K562 (cell line): ENCODE measurements around the gene HOXB3. TPM values are rescaled to one million over a fixed set of nuclear protein-coding genes. Genes with fewer than 3 reads are reported as not detected.

Experiments used
- ATAC-seq: fragments of 200-7000 bp; cut with Tn5 transposase; 3 replicates; pipeline ENCODE4 v1.9.1; 2020; ENCODE audit warnings: moderate library complexity
- BruUV-seq: library from RNA; stranded (reverse); fragments of 400-500 nt; replicated peaks from 2 replicates; lab custom pipeline; 2021; lab: Mats Ljungman, UMichigan
- CTCF ChIA-PET: fragments of 300-600 bp; formaldehyde crosslinking; extraction: SDS; loops from one replicate; lab custom pipeline; 2021; ENCODE audit warnings: low intra/inter-chr PET ratio; lab: Yijun Ruan, JAX
- POLR2A ChIA-PET: fragments of 300-600, 350-650 bp; sonication (Branson Sonifier 250); formaldehyde crosslinking; extraction: SDS; loops from one replicate; lab custom pipeline; 2021; ENCODE audit warnings: antibody characterized with exemption, inconsistent platforms; lab: Yijun Ruan, JAX
- DNase-seq, 4 experiments: peaks; one replicate each; pipeline versions ENCODE4 v3.0.0 to v3.0.0-alpha.2; 2011 to 2018; ENCODE audit warnings: low spot score in 3 of 4, mixed read lengths in 3 of 4; ENCODE audit errors: extremely low read depth in 1 of 4
- FAIRE-seq: peaks from 2 replicates; lab custom pipeline; 2011; peaks lifted over from hg19 to GRCh38; lab: Jason Lieb, UNC
- H2AFZ ChIP-seq: 2 replicates; pipeline ENCODE4 v1.6.0; 2011; ENCODE audit warnings: low read depth, low read length, control low read depth, inconsistent platforms
- H3K27ac ChIP-seq: fragments of 200-600 bp; 3 replicates; pipeline ENCODE4 v1.8.0; 2011; ENCODE audit warnings: low read depth, mild to moderate bottlenecking, control low read depth, inconsistent platforms, low read length, moderate library complexity, mixed read lengths; ENCODE audit errors: extremely low read depth
- H3K27me3 ChIP-seq, 2 experiments: fragments of 300-600 bp in 1 of 2; 2 replicates in 1 of 2; 3 replicates in 1 of 2; pipeline versions ENCODE4 v1.6.0 to v1.8.0; 2011; ENCODE audit warnings: inconsistent platforms in 2 of 2, low read length in 2 of 2, mild to moderate bottlenecking in 1 of 2, mixed read lengths in 1 of 2, moderate library complexity in 1 of 2; ENCODE audit not compliant: control insufficient read depth in 2 of 2, insufficient read depth in 2 of 2
- H3K36me3 ChIP-seq: fragments of 300-600 bp; 3 replicates; pipeline ENCODE4 v1.8.0; 2011; ENCODE audit warnings: mild to moderate bottlenecking, low read length, inconsistent platforms; ENCODE audit not compliant: control insufficient read depth, insufficient read depth
- H3K4me1 ChIP-seq, 2 experiments: fragments of 200-600 bp in 1 of 2; replicated peaks in 1 of 2; 2 replicates in 1 of 2; 3 replicates in 1 of 2; pipeline versions ENCODE4 v1.5.1 to v1.8.0; 2011; ENCODE audit warnings: inconsistent platforms in 2 of 2, low read length in 2 of 2, mild to moderate bottlenecking in 1 of 2, mixed read lengths in 1 of 2, moderate library complexity in 1 of 2; ENCODE audit not compliant: control insufficient read depth in 2 of 2, insufficient read depth in 2 of 2
- H3K4me2 ChIP-seq: 2 replicates; pipeline ENCODE4 v1.6.1; 2011; ENCODE audit warnings: low read length, control low read depth, inconsistent platforms, mixed read lengths; ENCODE audit not compliant: insufficient read depth
- H3K4me3 ChIP-seq: fragments of 200-600 bp; sonication (generic), shearing (Covaris generic); 2 replicates; pipeline ENCODE4 v1.5.1; 2016; ENCODE audit warnings: control low read depth, inconsistent platforms
- H3K79me2 ChIP-seq: fragments of 200-600 bp; 3 replicates; pipeline ENCODE4 v1.8.0; 2011; ENCODE audit warnings: low read length, inconsistent platforms; ENCODE audit not compliant: control insufficient read depth, insufficient read depth
- H3K9ac ChIP-seq, 2 experiments: 2 replicates each; pipeline versions ENCODE4 v1.6.0 to v1.6.1; 2011; ENCODE audit warnings: low read depth in 2 of 2, low read length in 2 of 2, control low read depth in 1 of 2, inconsistent platforms in 1 of 2, mild to moderate bottlenecking in 1 of 2, mixed read lengths in 1 of 2; ENCODE audit not compliant: insufficient read depth in 1 of 2
- H3K9me1 ChIP-seq: one replicate; pipeline ENCODE4 v1.6.0; 2011; ENCODE audit warnings: inconsistent platforms, mild to moderate bottlenecking, low read length, moderate library complexity; ENCODE audit not compliant: control insufficient read depth, insufficient read depth
- H3K9me3 ChIP-seq: replicated peaks from 2 replicates; pipeline ENCODE4 v1.5.1; 2011; ENCODE audit warnings: low read depth, low read length, inconsistent platforms; ENCODE audit not compliant: control insufficient read depth, insufficient read depth
- H4K20me1 ChIP-seq: replicated peaks from 2 replicates; pipeline ENCODE4 v1.6.1; 2011; ENCODE audit warnings: low read length, inconsistent platforms, mixed read lengths; ENCODE audit not compliant: control insufficient read depth, insufficient read depth
- CBX2 ChIP-seq: fragments of 200-600 bp; sonication (generic); IDR thresholded peaks from one replicate; pipeline ENCODE4 v1.6.1; 2012; ENCODE audit warnings: mild to moderate bottlenecking, low read length, inconsistent platforms; ENCODE audit not compliant: insufficient read depth, poor library complexity, severe bottlenecking
- CEBPG ChIP-seq, 3 experiments: fragments of 200-800 bp in 1 of 3; sonication (Bioruptor generic) in 1 of 3; sonication (generic) in 1 of 3; formaldehyde crosslinking in 1 of 3; IDR thresholded peaks in 2 of 3; conservative IDR thresholded peaks in 1 of 3; 2 replicates each; pipeline versions ENCODE4 v1.6.1 to v1.8.0; 2016 to 2022; ENCODE audit warnings: missing compliant biosample characterization in 2 of 3, missing genetic modification characterization in 2 of 3, mild to moderate bottlenecking in 1 of 3, missing genetic modification reagents in 1 of 3
- GATAD2B ChIP-seq: fragments of 450-650 bp; IDR thresholded peaks from 2 replicates; pipeline ENCODE4 v1.6.1; 2017; ENCODE audit warnings: mild to moderate bottlenecking, borderline replicate concordance
- HCFC1 ChIP-seq: IDR thresholded peaks from 2 replicates; pipeline ENCODE4 v1.6.1; 2012; ENCODE audit warnings: low read depth, low read length, improper control_type of control experiment
- MTA2 ChIP-seq: fragments of 450-650 bp; IDR thresholded peaks from 2 replicates; pipeline ENCODE4 v1.6.1; 2016; ENCODE audit warnings: low read depth
- RBM22 ChIP-seq: fragments of 200-400 bp; formaldehyde crosslinking; IDR thresholded peaks from 2 replicates; pipeline ENCODE4 v1.6.1; 2018; ENCODE audit warnings: low read length, low read depth; ENCODE audit not compliant: poor library complexity, severe bottlenecking
- ZNF143 ChIP-seq: sonication (generic); formaldehyde crosslinking; IDR thresholded peaks from 2 replicates; pipeline ENCODE4 v1.9.0; 2022; ENCODE audit warnings: mild to moderate bottlenecking, missing genetic modification reagents
- WGBS: fragments of 100-300 bp; shearing (Covaris generic); methylation state at CpG from one replicate; pipeline ENCODE4 v1.1.6; 2016; ENCODE audit warnings: low coverage, mixed read lengths; ENCODE audit not compliant: insufficient coverage; ENCODE audit errors: missing lambda C conversion rate; 5-methylcytosine and 5-hydroxymethylcytosine counted together
- in situ Hi-C: fragments of 300-500 bp; cut with MboI; formaldehyde crosslinking; loops from 4 replicates; pipeline ENCODE4 v1.15.0; 2018; ENCODE audit warnings: inconsistent platforms, mixed read lengths
- intact Hi-C: fragments of 100-400 bp; cut with micrococcal nuclease; formaldehyde crosslinking; loops from 2 replicates; pipeline ENCODE4 v1.14.2; 2022
- polyA plus RNA-seq, 8 experiments: library from polyadenylated mRNA; depleted of rRNA in 4 of 8; stranded (reverse) in 5 of 8; unstranded in 3 of 8; fragments of >200 nt; fragmentation: Nextera tagmentation in 2 of 8; fragmentation: Illumina TruSeq in 1 of 8; extraction: Ambion mirVana in 2 of 8; extraction: Trizol in 1 of 8; gene quantifications; 2 replicates each; pipeline versions ENCODE4 v1.2.1 to v1.2.3, GENCODE V29; 2011 to 2014; ENCODE audit warnings: inconsistent platforms in 1 of 8, missing spikeins in 1 of 8
- total RNA-seq, 7 experiments: library from RNA; depleted of rRNA in 6 of 7; stranded (reverse); fragments of >200 nt in 6 of 7; fragmentation: Illumina TruSeq in 2 of 7; extraction: Trizol in 2 of 7; gene quantifications; 2 replicates each; pipeline versions ENCODE4 v1.2.1 to v1.2.3, GENCODE V29; 2011 to 2021; ENCODE audit warnings: low replicate concordance in 1 of 7
- TF ChIP-seq, protein P1 (sequence below): fragments of 250-450 bp; sonication (Bioruptor Pico); IDR thresholded peaks from 2 replicates; pipeline ENCODE4 v1.4.0; 2020

HOXB3 gene
- total and polyA plus RNA-seq, 9 of the 15 experiments (the other 6 are each of a cell fraction or from before 2014, with no cell fraction given) = 2.4 to 41.3 (median 20.2) TPM

DNA sequence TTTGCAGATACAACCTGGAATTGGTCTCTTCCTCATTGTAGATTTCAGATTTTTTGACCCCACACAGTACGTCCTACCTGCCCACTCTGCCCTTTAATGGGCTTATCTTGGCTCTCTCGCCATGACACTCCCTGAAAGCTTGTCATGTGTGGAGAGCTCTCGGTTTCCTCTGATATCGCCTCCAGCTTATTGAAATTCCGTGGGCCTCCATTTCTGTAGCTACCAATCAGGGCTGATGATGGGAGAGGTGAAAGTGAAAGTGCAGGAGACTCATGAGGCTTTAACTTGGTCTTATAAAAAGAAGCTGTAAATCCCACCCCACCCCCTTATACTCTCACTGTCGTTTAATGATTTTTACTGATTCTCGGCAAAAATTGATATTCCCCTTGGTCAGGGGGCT, 76.9 kb downstream of the HOXB3 start (continued):
- TF ChIP-seq, protein P1, sequence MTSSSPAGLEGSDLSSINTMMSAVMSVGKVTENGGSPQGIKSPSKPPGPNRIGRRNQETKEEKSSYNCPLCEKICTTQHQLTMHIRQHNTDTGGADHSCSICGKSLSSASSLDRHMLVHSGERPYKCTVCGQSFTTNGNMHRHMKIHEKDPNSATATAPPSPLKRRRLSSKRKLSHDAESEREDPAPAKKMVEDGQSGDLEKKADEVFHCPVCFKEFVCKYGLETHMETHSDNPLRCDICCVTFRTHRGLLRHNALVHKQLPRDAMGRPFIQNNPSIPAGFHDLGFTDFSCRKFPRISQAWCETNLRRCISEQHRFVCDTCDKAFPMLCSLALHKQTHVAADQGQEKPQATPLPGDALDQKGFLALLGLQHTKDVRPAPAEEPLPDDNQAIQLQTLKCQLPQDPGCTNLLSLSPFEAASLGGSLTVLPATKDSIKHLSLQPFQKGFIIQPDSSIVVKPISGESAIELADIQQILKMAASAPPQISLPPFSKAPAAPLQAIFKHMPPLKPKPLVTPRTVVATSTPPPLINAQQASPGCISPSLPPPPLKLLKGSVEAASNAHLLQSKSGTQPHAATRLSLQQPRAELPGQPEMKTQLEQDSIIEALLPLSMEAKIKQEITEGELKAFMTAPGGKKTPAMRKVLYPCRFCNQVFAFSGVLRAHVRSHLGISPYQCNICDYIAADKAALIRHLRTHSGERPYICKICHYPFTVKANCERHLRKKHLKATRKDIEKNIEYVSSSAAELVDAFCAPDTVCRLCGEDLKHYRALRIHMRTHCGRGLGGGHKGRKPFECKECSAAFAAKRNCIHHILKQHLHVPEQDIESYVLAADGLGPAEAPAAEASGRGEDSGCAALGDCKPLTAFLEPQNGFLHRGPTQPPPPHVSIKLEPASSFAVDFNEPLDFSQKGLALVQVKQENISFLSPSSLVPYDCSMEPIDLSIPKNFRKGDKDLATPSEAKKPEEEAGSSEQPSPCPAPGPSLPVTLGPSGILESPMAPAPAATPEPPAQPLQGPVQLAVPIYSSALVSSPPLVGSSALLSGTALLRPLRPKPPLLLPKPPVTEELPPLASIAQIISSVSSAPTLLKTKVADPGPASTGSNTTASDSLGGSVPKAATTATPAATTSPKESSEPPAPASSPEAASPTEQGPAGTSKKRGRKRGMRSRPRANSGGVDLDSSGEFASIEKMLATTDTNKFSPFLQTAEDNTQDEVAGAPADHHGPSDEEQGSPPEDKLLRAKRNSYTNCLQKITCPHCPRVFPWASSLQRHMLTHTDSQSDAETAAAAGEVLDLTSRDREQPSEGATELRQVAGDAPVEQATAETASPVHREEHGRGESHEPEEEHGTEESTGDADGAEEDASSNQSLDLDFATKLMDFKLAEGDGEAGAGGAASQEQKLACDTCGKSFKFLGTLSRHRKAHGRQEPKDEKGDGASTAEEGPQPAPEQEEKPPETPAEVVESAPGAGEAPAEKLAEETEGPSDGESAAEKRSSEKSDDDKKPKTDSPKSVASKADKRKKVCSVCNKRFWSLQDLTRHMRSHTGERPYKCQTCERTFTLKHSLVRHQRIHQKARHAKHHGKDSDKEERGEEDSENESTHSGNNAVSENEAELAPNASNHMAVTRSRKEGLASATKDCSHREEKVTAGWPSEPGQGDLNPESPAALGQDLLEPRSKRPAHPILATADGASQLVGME (CRISPR knock-in tag) = no peak
- TF ChIP-seq HCFC1 = no peak

DNA sequence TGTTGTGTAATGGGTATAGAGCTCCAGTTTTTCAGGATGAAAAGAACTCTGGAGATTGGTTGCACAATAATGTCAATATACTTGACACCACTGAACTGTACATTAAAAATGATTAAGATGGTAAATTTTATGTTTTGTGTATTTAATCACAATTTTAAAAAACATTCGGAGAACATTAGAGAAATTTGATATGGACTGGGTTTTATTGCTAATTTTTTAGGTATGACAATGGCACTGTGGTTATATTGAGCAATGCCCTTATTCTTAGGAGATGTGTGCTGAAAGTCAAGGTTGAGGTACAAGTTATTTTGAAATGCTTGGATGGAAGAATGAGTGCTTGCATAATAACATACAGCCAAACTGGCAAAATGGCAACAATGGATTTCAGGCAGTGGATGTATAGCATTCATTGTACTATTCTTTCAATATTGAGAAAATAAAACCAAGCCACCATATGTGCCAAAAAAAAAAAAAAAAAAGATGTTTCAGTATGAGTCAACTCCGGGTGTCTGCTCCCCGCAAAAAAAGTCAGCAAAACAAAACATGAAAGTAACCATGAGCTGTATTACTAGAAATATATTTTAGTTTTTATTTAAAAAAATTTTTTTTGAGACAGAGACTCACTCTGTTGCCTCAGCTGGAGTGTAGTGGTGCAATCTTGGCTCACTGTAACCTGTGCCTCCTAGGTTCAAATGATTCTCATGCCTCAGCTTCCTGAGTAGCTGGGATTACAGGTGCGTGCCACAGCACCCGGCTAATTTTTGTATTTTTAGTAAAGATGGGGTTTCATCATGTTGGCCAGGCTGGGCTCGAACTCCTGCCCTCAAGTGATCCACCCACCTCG, 79.1 kb downstream of the HOXB3 start:
- H3K4me3 ChIP-seq = no peak overlapping the region
- CTCF ChIA-PET = no interaction called here
- 59% methylated on average over 7 of the region's 7 CpGs for WGBS
- H3K79me2 ChIP-seq = no peaks in the 10 kb centered on the region
- POLR2A ChIA-PET = no interaction called here
- no peaks in the 10 kb centered on the region for H4K20me1 ChIP-seq
- no peak overlapping the region for H2AFZ ChIP-seq
- peaks cover 0 to 27% of the 10 kb centered on the region in 2 experiments; a peak in 4 of 5 replicates for H3K4me1 ChIP-seq
- no peak overlapping the region for H3K9ac ChIP-seq
- intact Hi-C loops = no loop called here
- H3K9me1 ChIP-seq = no peaks in the 10 kb centered on the region
- H3K4me2 ChIP-seq = no peak overlapping the region
- FAIRE-seq (no peak), ATAC-seq (no peak), DNase-seq (no peak)
- no TSS peak for BruUV-seq
- no peaks in the 10 kb centered on the region for H3K36me3 ChIP-seq
- no peaks in the 10 kb centered on the region for H3K27me3 ChIP-seq
- H3K27ac ChIP-seq = no peak overlapping the region
- in situ Hi-C loops = no loop called here
- H3K9me3 ChIP-seq = no peaks in the 10 kb centered on the region
- TF ChIP-seq CEBPG (CRISPR knock-in tag; IDR thresholded peaks at IDR 0.05) (no peak), CEBPG (tag; conservative IDR thresholded peaks at IDR 0.05 in 1 of 2, IDR thresholded peaks at IDR 0.05 in 1 of 2) (peak in 1 of 2 experiments; percentile 74; a peak in 3 of 4 replicates), MTA2 (no peak), CBX2 (no peak), RBM22 (no peak), GATAD2B (no peak), ZNF143 (CRISPR knock-in tag) (no peak)
